ENCODE data around the gene KRTAP1-1. TPM values are rescaled to one million over a fixed set of nuclear protein-coding genes. Genes with fewer than 3 reads are reported as not detected.
A peak's percentile ranks its signal among the peaks of the same experiment; 100 is the strongest.
"Not testable (repeated sequence)": the region's sequence is repeated elsewhere in the genome, so short reads cannot be mapped to it uniquely, and the experiment has no call there.

KRTAP1-1 gene
- total RNA-seq, 1 experiment from 2014 or later = not detected

- CTCF ChIA-PET = no interaction called here
- Histone ChIP-seq H3K9ac (ENCODE audit: low read length) (no peak within 1 kb of the TSS), H3K9me2 (replicated peaks; ENCODE audit: low read length) (no peaks in the 10 kb centered on the region), H4K20me1 (ENCODE audit: low read length) (no peaks in the 10 kb centered on the region), H3K4me2 (ENCODE audit: low read length) (0 out of 2 replicates have a peak within 1 kb of the TSS, but pooled peaks have one; percentile 34), H3K4me3 (ENCODE audit: low read length) (no peak within 1 kb of the TSS), H3K4me1 (ENCODE audit: insufficient read depth, low read length) (peaks cover 60% of the 10 kb centered on the region), H3K36me3 (ENCODE audit: low read depth, low read length) (no peaks in the 10 kb centered on the region), H2AFZ (ENCODE audit: low read length) (no peak within 1 kb of the TSS), H3F3A (ENCODE audit: low read length, unreplicated experiment) (no peaks in the 10 kb centered on the region), H3K27ac (ENCODE audit: low read length) (peak within 1 kb of the TSS; percentile 75), H3K9me3 (ENCODE audit: low read length) (no peaks in the 10 kb centered on the region), H3K27me3 (ENCODE audit: low read length) (no peaks in the 10 kb centered on the region), H3K79me2 (ENCODE audit: low read length) (no peaks in the 10 kb centered on the region)
- TF ChIP-seq CTCF (conservative IDR thresholded peaks at IDR 0.05; ENCODE audit: low read depth, low read length) (no peak), EZH2phosphoT487 (IDR thresholded peaks at IDR 0.05; ENCODE audit: borderline replicate concordance, low read length) (no peak), EZH2 (IDR thresholded peaks at IDR 0.05; ENCODE audit: low read length, unreplicated experiment) (no peak)
- POLR2A ChIA-PET (ENCODE audit: unreplicated experiment) = no interaction called here
- no TSS peak for BruUV-seq (replicated peaks)
- intact Hi-C loops (cut with micrococcal nuclease) = loop anchor here (10.0 kb wide), 2 partner anchors 61 to 149 kb away; partner anchors contain the start of gene KRTAP3-1
- ATAC-seq (peak; percentile 67), DNase-seq (peak; percentile 83)
Measured at GRCh38 chr17:41065829-41066624, 24.8 kb upstream of the KRTAP1-1 start, which contains the start of gene KRTAP2-4. Gene KRTAP2-4, minus strand, starts transcription at chr17:41065879. Its CDS starts 34 bp downstream, at chr17:41065845.

GRCh38 chr17:41065016-41065689, 23.9 kb upstream of the KRTAP1-1 start:
- CTCF ChIA-PET; H3K9ac ChIP-seq (ENCODE audit: low read length); ATAC-seq; H2AFZ ChIP-seq (ENCODE audit: low read length); H3K9me2 ChIP-seq (replicated peaks; ENCODE audit: low read length); H3K9me3 ChIP-seq (ENCODE audit: low read length); POLR2A ChIA-PET (ENCODE audit: unreplicated experiment); H3K4me2 ChIP-seq (ENCODE audit: low read length); H3K27me3 ChIP-seq (ENCODE audit: low read length); H3K4me3 ChIP-seq (ENCODE audit: low read length); H4K20me1 ChIP-seq (ENCODE audit: low read length); BruUV-seq (replicated peaks); H3K79me2 ChIP-seq (ENCODE audit: low read length); H3K36me3 ChIP-seq (ENCODE audit: low read depth, low read length); H3F3A ChIP-seq (ENCODE audit: low read length, unreplicated experiment): not testable (repeated sequence)
- peak; percentile 58 for DNase-seq
- Histone ChIP-seq H3K27ac (ENCODE audit: low read length) (peak overlapping the region; percentile 43; the same call in 1 of the 2 replicates), H3K4me1 (ENCODE audit: insufficient read depth, low read length) (peaks cover 69% of the 10 kb centered on the region)
- intact Hi-C loops (cut with micrococcal nuclease) = loop anchor here (10.0 kb wide), 2 partner anchors 60 to 150 kb away; partner anchors contain the start of gene KRTAP3-1

- Histone ChIP-seq H3K9me2 (replicated peaks; ENCODE audit: low read length) (no peaks in the 10 kb centered on the region), H3K27me3 (ENCODE audit: low read length) (no peaks in the 10 kb centered on the region), H3F3A (ENCODE audit: low read length, unreplicated experiment) (peaks cover 8% of the 10 kb centered on the region), H3K79me2 (ENCODE audit: low read length) (no peaks in the 10 kb centered on the region), H3K27ac (ENCODE audit: low read length) (peak overlapping the region; percentile 21; the same call in 1 of the 2 replicates), H2AFZ (ENCODE audit: low read length) (no peak overlapping the region), H3K36me3 (ENCODE audit: low read depth, low read length) (no peaks in the 10 kb centered on the region), H3K4me2 (ENCODE audit: low read length) (no peak overlapping the region), H3K4me3 (ENCODE audit: low read length) (no peak overlapping the region), H4K20me1 (ENCODE audit: low read length) (no peaks in the 10 kb centered on the region), H3K9me3 (ENCODE audit: low read length) (no peaks in the 10 kb centered on the region), H3K9ac (ENCODE audit: low read length) (no peak overlapping the region), H3K4me1 (ENCODE audit: insufficient read depth, low read length) (peaks cover 76% of the 10 kb centered on the region)
- CTCF ChIA-PET = no interaction called here
- no TSS peak for BruUV-seq (replicated peaks)
- no peak for DNase-seq
- no peak for ATAC-seq
- no peak for TF ChIP-seq EZH2phosphoT487 (IDR thresholded peaks at IDR 0.05; ENCODE audit: borderline replicate concordance, low read length)
- TF ChIP-seq CTCF (conservative IDR thresholded peaks at IDR 0.05; ENCODE audit: low read depth, low read length) = no peak
- no peak for TF ChIP-seq EZH2 (IDR thresholded peaks at IDR 0.05; ENCODE audit: low read length, unreplicated experiment)
- intact Hi-C loops (cut with micrococcal nuclease) = loop anchor here (5.0 to 10.0 kb wide), 3 partner anchors 60 to 150 kb away; partner anchors contain the start of gene KRTAP3-1
- POLR2A ChIA-PET (ENCODE audit: unreplicated experiment) = no interaction called here
Measured at GRCh38 chr17:41064301-41064700, 23.1 kb upstream of the KRTAP1-1 start.

Measured in PC-3 (cell line).